Testis (tissue), 3 donors: ENCODE measurements around the gene BAIAP2L1. TPM values are rescaled to one million over a fixed set of nuclear protein-coding genes. Genes with fewer than 3 reads are reported as not detected.

Experiments
- DNase-seq: peaks from one replicate; pipeline ENCODE4 v3.0.0-alpha.2; 2019
- H3K27ac ChIP-seq, 2 donors: fragments of 200-600 bp; sonication (generic); one replicate each; pipeline ENCODE4 v1.5.1; 2019
- H3K27me3 ChIP-seq: fragments of 200-600 bp; sonication (generic); one replicate; pipeline ENCODE4 v1.5.1; 2019
- H3K36me3 ChIP-seq: fragments of 200-600 bp; sonication (generic); one replicate; pipeline ENCODE4 v1.5.1; 2017; ENCODE audit warnings: low read depth; ENCODE audit errors: missing control alignments
- H3K4me1 ChIP-seq: fragments of 200-600 bp; sonication (generic); one replicate; pipeline ENCODE4 v1.5.1; 2019
- H3K4me3 ChIP-seq, 2 donors: fragments of 200-600 bp; sonication (generic); one replicate each; pipeline ENCODE4 v1.5.1; 2017 to 2019
- H3K9me3 ChIP-seq: fragments of 200-600 bp; sonication (generic); one replicate; pipeline ENCODE4 v1.5.1; 2017
- CTCF ChIP-seq, 3 experiments: fragments of 450-650 bp in 2 of 3; fragments of 200-600 bp in 1 of 3; sonication (generic) in 1 of 3; IDR thresholded peaks; one replicate each; pipeline ENCODE4 v1.5.1; 2016 to 2019; ENCODE audit warnings: antibody characterized with exemption in 3 of 3, mild to moderate bottlenecking in 2 of 3, moderate library complexity in 1 of 3
- POLR2A ChIP-seq: fragments of 450-650 bp; IDR thresholded peaks from one replicate; pipeline ENCODE4 v1.6.1; 2017; ENCODE audit warnings: antibody characterized with exemption, mild to moderate bottlenecking, moderate library complexity
- WGBS, 2 donors: methylation state at CpG; one replicate each; pipeline ENCODE4 v1.1.5; 2018; 5-methylcytosine and 5-hydroxymethylcytosine counted together
- intact Hi-C: fragments of 100-400 bp; cut with DNase I; formaldehyde crosslinking; loops from one replicate; pipeline ENCODE4 v1.15.1; 2023; ENCODE audit warnings: low total_unique reads
- polyA plus RNA-seq: library from polyadenylated mRNA; stranded (reverse); fragments of 350-450 nt; fragmentation: Illumina TruSeq; extraction: RNeasy Lipid Tissue Mini Kit (QIAGEN cat#74804); gene quantifications from one replicate; pipeline ENCODE4 v1.2.3, GENCODE V29; 2014; ENCODE audit warnings: low read depth, low replicate concordance; ENCODE audit not compliant: insufficient read depth
- total RNA-seq, 2 donors: library from RNA; depleted of rRNA; stranded (reverse); fragments of >200 nt; gene quantifications; one replicate each; pipeline ENCODE4 v1.2.3, GENCODE V29; 2016

BAIAP2L1 gene
- total and polyA plus RNA-seq, 3 donors from 2014 or later, result 16.8 to 24.2 (median 23.5) TPM

- H3K27ac ChIP-seq, result peak overlapping the region in 1 of 2 donors; percentile 97
- intact Hi-C loops, result no loop called here
- no peaks in the 10 kb centered on the region for H3K27me3 ChIP-seq
- no peaks in the 10 kb centered on the region for H3K36me3 ChIP-seq
- DNase-seq, result peak; percentile 55
- no peaks in the 10 kb centered on the region for H3K9me3 ChIP-seq
- peaks cover 47% of the 10 kb centered on the region for H3K4me1 ChIP-seq
- 71 to 85% methylated on average over 11 to 14 of the region's 14 CpGs for WGBS, 2 donors
- H3K4me3 ChIP-seq, result no peak overlapping the region
- no peak for TF ChIP-seq POLR2A
- TF ChIP-seq CTCF (IDR thresholded peaks at IDR 0.05), result no peak
Observed at GRCh38 chr7:98286093-98286539, 114.8 kb downstream of the BAIAP2L1 start.

- Histone ChIP-seq H3K27ac (peak overlapping the region; percentile 94 to 97), H3K4me3 (no peak overlapping the region), H3K36me3 (no peaks in the 10 kb centered on the region), H3K4me1 (peaks cover 51% of the 10 kb centered on the region), H3K27me3 (no peaks in the 10 kb centered on the region), H3K9me3 (no peaks in the 10 kb centered on the region)
- intact Hi-C loops, result no loop called here
- TF ChIP-seq CTCF (IDR thresholded peaks at IDR 0.05) (no peak), POLR2A (no peak)
- WGBS, 2 donors, result 78 to 80% methylated on average over 13 to 21 of the region's 21 CpGs
- DNase-seq, result no peak
Observed at GRCh38 chr7:98285157-98286092, 115.5 kb downstream of the BAIAP2L1 start.

- intact Hi-C loops, result no loop called here
- peak; percentile 56 for DNase-seq
Observed at GRCh38 chr7:98284335-98285036, 116.4 kb downstream of the BAIAP2L1 start.

GRCh38 chr7:98283887-98284222 is 117.0 kb downstream of the BAIAP2L1 start:
- no peaks in the 10 kb centered on the region for H3K9me3 ChIP-seq
- H3K27ac ChIP-seq, result peak overlapping the region; percentile 94 to 97
- WGBS, 2 donors, result 76 to 80% methylated on average over 4 to 8 of the region's 8 CpGs
- H3K4me3 ChIP-seq, result peak overlapping the region in 1 of 2 donors; percentile 100
- TF ChIP-seq CTCF (IDR thresholded peaks at IDR 0.05), result no peak
- no peak for TF ChIP-seq POLR2A
- intact Hi-C loops, result no loop called here
- no peaks in the 10 kb centered on the region for H3K36me3 ChIP-seq
- H3K27me3 ChIP-seq, result no peaks in the 10 kb centered on the region
- no peak for DNase-seq
- H3K4me1 ChIP-seq, result peaks cover 53% of the 10 kb centered on the region

More at GRCh38 chr7:98284335-98285036, 116.4 kb downstream of the BAIAP2L1 start:
- 48% methylated on average over 20 of the region's 20 CpGs; no CpG with 5 or more reads in 1 of the 2 donors for WGBS, 2 donors
- Histone ChIP-seq H3K36me3 (no peaks in the 10 kb centered on the region), H3K4me1 (peaks cover 53% of the 10 kb centered on the region), H3K27me3 (no peaks in the 10 kb centered on the region), H3K27ac (peak overlapping the region; percentile 94 to 97), H3K9me3 (no peaks in the 10 kb centered on the region), H3K4me3 (peak overlapping the region in 1 of 2 donors; percentile 100)
- no peak for TF ChIP-seq CTCF (IDR thresholded peaks at IDR 0.05)
